HepG2 (cell line): ENCODE measurements around the gene ZNF12. TPM values are rescaled to one million over a fixed set of nuclear protein-coding genes. Genes with fewer than 3 reads are reported as not detected.

Experiments used
- ETV5 ChIP-seq: IDR thresholded peaks from 2 replicates; pipeline ENCODE4 v1.6.1; 2018; ENCODE audit warnings: missing biosample characterization, missing genetic modification reagents, inconsistent platforms, borderline replicate concordance
- MYPOP ChIP-seq: sonication (generic); formaldehyde crosslinking; IDR thresholded peaks from 2 replicates; pipeline ENCODE4 v1.8.1; 2023; ENCODE audit warnings: mild to moderate bottlenecking, moderate library complexity, missing genetic modification reagents
- NFE2L1 ChIP-seq: sonication (generic); formaldehyde crosslinking; IDR thresholded peaks from 2 replicates; pipeline ENCODE4 v1.4.0; 2020; ENCODE audit warnings: missing genetic modification reagents, mild to moderate bottlenecking, borderline replicate concordance
- ONECUT2 ChIP-seq: sonication (generic); formaldehyde crosslinking; IDR thresholded peaks from 2 replicates; pipeline ENCODE4 v1.4.0; 2020; ENCODE audit warnings: missing genetic modification reagents
- PLSCR1 ChIP-seq: sonication (generic); formaldehyde crosslinking; IDR thresholded peaks from 2 replicates; pipeline ENCODE4 v1.5.0; 2020; ENCODE audit warnings: missing genetic modification reagents, mild to moderate bottlenecking, borderline replicate concordance
- SALL1 ChIP-seq: sonication (generic); formaldehyde crosslinking; IDR thresholded peaks from 2 replicates; pipeline ENCODE4 v1.8.0; 2022; ENCODE audit warnings: mild to moderate bottlenecking, missing genetic modification reagents
- SKI ChIP-seq: fragments of 450-650 bp; IDR thresholded peaks from one replicate; pipeline ENCODE4 v1.6.1; 2018; ENCODE audit warnings: mild to moderate bottlenecking; ENCODE audit not compliant: partially characterized antibody
- ZFP1 ChIP-seq: IDR thresholded peaks from 2 replicates; pipeline ENCODE4 v1.6.1; 2016
- ZNF660 ChIP-seq: sonication (generic); formaldehyde crosslinking; IDR thresholded peaks from 2 replicates; pipeline ENCODE4 v1.5.1; 2020; ENCODE audit warnings: mild to moderate bottlenecking, low read depth, missing genetic modification reagents, borderline replicate concordance
- polyA plus RNA-seq, 8 experiments: library from polyadenylated mRNA; depleted of rRNA in 3 of 8; stranded (reverse) in 7 of 8; unstranded in 1 of 8; fragments of >200 nt; fragmentation: Illumina TruSeq in 4 of 8; extraction: Trizol in 4 of 8; gene quantifications; 2 replicates each; pipeline versions ENCODE4 v1.2.1 to v1.2.3, GENCODE V29; 2011 to 2016; ENCODE audit warnings: low read depth in 4 of 8, missing spikeins in 1 of 8, mixed read lengths in 1 of 8; ENCODE audit not compliant: insufficient read depth in 1 of 8
- total RNA-seq, 5 experiments: library from RNA; depleted of rRNA; stranded (reverse); fragments of >200 nt; fragmentation: Illumina TruSeq; extraction: Trizol; gene quantifications; 2 replicates each; pipeline ENCODE4 v1.2.3, GENCODE V29; 2016; ENCODE audit warnings: low read depth in 1 of 5
- TF ChIP-seq, protein P1 (sequence below), 2 experiments: sonication (generic) in 1 of 2; formaldehyde crosslinking in 1 of 2; IDR thresholded peaks; 2 replicates each; pipeline versions ENCODE4 v1.5.1 to v1.6.1; 2011 to 2020; ENCODE audit warnings: borderline replicate concordance in 1 of 2, low read depth in 1 of 2, low read length in 1 of 2, mild to moderate bottlenecking in 1 of 2, missing genetic modification reagents in 1 of 2, moderate library complexity in 1 of 2
- TF ChIP-seq, protein P2 (sequence below): sonication (generic); formaldehyde crosslinking; IDR thresholded peaks from 2 replicates; pipeline ENCODE4 v1.9.0; 2021; ENCODE audit warnings: missing genetic modification reagents, mild to moderate bottlenecking, borderline replicate concordance
- TF ChIP-seq, protein P3 (sequence below): IDR thresholded peaks from 2 replicates; pipeline ENCODE4 v1.6.1; 2016; ENCODE audit warnings: low read depth, missing genetic modification reagents, missing compliant biosample characterization
- TF ChIP-seq, protein P4 (sequence below): IDR thresholded peaks from 2 replicates; pipeline ENCODE4 v1.6.1; 2016; ENCODE audit warnings: missing compliant biosample characterization, missing genetic modification reagents, borderline replicate concordance

ZNF12 gene
- total and polyA plus RNA-seq, 2 of the 13 experiments (the other 11 are each of a cell fraction or from before 2014, with no cell fraction given): 21.4 to 22.8 TPM

GRCh38 chr7:6729492-6730342 is 23.0 kb upstream of the ZNF12 start (continued):
- TF ChIP-seq ZNF660 (CRISPR knock-in tag): no peak
- TF ChIP-seq, protein P1, sequence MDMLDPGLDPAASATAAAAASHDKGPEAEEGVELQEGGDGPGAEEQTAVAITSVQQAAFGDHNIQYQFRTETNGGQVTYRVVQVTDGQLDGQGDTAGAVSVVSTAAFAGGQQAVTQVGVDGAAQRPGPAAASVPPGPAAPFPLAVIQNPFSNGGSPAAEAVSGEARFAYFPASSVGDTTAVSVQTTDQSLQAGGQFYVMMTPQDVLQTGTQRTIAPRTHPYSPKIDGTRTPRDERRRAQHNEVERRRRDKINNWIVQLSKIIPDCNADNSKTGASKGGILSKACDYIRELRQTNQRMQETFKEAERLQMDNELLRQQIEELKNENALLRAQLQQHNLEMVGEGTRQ (IDR thresholded peaks at IDR 0.05; ENCODE audit: low read depth, low read length): no peak
- TF ChIP-seq, protein P1 (CRISPR knock-in tag; IDR thresholded peaks at IDR 0.05; ENCODE audit: borderline replicate concordance): no peak
- peak; percentile 70 for TF ChIP-seq SALL1 (CRISPR knock-in tag)
- TF ChIP-seq, protein P2, sequence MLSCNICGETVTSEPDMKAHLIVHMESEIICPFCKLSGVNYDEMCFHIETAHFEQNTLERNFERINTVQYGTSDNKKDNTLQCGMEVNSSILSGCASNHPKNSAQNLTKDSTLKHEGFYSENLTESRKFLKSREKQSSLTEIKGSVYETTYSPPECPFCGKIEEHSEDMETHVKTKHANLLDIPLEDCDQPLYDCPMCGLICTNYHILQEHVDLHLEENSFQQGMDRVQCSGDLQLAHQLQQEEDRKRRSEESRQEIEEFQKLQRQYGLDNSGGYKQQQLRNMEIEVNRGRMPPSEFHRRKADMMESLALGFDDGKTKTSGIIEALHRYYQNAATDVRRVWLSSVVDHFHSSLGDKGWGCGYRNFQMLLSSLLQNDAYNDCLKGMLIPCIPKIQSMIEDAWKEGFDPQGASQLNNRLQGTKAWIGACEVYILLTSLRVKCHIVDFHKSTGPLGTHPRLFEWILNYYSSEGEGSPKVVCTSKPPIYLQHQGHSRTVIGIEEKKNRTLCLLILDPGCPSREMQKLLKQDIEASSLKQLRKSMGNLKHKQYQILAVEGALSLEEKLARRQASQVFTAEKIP (CRISPR knock-in tag): no peak
- no peak for TF ChIP-seq NFE2L1 (CRISPR knock-in tag)
- TF ChIP-seq SKI: peak; percentile 58
- TF ChIP-seq, protein P3, sequence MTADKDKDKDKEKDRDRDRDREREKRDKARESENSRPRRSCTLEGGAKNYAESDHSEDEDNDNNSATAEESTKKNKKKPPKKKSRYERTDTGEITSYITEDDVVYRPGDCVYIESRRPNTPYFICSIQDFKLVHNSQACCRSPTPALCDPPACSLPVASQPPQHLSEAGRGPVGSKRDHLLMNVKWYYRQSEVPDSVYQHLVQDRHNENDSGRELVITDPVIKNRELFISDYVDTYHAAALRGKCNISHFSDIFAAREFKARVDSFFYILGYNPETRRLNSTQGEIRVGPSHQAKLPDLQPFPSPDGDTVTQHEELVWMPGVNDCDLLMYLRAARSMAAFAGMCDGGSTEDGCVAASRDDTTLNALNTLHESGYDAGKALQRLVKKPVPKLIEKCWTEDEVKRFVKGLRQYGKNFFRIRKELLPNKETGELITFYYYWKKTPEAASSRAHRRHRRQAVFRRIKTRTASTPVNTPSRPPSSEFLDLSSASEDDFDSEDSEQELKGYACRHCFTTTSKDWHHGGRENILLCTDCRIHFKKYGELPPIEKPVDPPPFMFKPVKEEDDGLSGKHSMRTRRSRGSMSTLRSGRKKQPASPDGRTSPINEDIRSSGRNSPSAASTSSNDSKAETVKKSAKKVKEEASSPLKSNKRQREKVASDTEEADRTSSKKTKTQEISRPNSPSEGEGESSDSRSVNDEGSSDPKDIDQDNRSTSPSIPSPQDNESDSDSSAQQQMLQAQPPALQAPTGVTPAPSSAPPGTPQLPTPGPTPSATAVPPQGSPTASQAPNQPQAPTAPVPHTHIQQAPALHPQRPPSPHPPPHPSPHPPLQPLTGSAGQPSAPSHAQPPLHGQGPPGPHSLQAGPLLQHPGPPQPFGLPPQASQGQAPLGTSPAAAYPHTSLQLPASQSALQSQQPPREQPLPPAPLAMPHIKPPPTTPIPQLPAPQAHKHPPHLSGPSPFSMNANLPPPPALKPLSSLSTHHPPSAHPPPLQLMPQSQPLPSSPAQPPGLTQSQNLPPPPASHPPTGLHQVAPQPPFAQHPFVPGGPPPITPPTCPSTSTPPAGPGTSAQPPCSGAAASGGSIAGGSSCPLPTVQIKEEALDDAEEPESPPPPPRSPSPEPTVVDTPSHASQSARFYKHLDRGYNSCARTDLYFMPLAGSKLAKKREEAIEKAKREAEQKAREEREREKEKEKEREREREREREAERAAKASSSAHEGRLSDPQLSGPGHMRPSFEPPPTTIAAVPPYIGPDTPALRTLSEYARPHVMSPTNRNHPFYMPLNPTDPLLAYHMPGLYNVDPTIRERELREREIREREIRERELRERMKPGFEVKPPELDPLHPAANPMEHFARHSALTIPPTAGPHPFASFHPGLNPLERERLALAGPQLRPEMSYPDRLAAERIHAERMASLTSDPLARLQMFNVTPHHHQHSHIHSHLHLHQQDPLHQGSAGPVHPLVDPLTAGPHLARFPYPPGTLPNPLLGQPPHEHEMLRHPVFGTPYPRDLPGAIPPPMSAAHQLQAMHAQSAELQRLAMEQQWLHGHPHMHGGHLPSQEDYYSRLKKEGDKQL (CRISPR knock-in tag): no peak
- TF ChIP-seq ETV5: peak; percentile 87
- TF ChIP-seq ZFP1 (CRISPR knock-in tag): no peak
- TF ChIP-seq MYPOP (CRISPR knock-in tag): peak; percentile 66; the same call in 1 of the 2 replicates
- no peak for TF ChIP-seq PLSCR1 (CRISPR knock-in tag)
- TF ChIP-seq ONECUT2 (CRISPR knock-in tag): no peak
- TF ChIP-seq, protein P4, sequence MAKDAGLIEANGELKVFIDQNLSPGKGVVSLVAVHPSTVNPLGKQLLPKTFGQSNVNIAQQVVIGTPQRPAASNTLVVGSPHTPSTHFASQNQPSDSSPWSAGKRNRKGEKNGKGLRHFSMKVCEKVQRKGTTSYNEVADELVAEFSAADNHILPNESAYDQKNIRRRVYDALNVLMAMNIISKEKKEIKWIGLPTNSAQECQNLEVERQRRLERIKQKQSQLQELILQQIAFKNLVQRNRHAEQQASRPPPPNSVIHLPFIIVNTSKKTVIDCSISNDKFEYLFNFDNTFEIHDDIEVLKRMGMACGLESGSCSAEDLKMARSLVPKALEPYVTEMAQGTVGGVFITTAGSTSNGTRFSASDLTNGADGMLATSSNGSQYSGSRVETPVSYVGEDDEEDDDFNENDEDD (CRISPR knock-in tag): peak; percentile 34; the same call in 1 of the 2 replicates
